DLD1 (cell line): Measurements from ENCODE around the gene PYGM.

Experiments
- in situ Hi-C: cut with HindIII; loops from 2 replicates; pipeline ENCODE4 v1.10.0; 2017; ENCODE audit warnings: low sequenced_read_pairs

The PYGM gene

DNA sequence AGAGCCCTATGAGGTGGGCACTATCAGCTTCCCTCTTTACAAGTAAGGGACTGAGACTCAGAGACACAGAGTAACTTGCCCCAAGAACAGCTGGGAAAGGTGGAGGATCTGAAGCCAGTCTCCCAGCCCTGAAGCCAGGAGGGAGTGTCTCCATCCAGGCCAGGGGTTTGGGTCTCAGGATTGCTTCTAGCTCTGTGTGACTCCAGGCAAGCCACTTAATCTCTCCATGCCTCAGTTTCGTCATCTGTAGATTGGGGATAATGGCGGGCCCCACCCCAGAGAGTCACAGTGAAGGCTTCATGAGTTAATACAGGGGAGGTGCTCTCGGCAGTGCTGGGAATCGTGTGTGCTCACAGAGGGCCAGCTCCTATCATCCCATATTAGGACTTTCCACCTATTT, 32.7 kb upstream of the PYGM start:
- in situ Hi-C loops, result no loop called here

DNA sequence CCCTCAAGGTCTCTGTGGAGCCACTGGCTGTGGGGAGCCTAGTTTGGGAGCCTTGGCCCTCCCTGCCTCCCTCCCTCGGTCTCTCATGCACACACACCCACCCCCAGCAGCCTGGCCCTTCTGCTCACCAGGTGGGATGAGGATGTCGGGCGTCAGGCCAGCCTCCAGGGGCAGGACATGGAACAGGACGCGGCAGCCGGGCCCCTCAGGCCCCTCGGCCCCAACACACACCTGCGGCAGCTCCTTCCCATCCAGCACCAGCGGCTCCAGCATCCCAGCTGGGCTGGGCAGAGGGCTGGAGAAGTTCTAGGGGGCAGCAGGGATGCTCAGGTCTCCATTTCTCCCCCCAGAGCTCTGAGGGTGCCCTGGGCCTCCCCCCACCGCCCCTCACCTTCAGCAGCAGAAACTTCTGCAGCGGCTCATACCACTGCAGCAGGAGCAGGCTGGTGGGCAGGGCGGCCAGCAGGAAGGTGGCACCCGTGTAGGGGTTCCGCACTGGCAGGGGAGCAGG, 32.1 kb upstream of the PYGM start:
- in situ Hi-C loops, result no loop called here

DNA sequence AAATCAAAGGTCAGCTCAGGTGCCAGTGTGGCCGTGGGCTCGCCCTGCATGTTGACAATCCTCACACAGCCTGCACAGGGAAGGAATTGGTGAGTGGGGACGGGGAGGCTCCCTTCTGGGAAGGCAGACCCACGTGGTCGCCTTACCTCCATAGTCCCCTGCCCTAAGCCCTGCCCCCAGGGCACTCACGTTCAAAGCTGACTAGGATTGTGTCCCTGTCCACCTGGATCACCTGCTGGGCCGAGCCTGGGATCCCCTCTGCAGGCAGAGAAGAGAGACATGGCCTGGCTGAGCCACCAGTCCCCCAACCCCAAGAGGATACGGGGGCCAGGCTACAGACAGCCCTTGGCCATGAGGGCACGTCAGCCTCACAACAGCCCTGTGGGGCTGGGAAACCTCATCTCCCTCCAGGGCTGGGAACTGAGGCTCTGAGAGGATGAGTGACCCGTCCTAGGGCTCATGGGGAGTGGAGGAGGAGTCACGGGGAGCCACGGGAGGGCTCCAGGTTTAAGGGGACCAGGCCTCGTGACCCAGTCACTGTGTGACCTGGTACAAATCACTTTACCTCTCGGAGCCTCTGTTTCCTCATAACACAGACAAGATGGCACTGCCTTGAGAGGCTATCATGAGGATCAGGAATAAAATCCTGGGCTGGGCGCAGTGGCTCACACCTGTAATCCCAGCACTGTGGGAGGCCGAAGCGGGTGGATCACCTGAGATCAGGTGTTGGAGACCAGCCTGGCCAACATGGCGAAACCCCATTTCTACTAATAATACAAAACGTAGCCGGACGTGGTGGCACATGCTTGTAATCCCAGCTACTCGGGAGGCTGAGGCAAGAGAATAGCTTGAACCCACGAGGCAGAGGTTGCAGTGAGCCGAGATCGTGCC, 30.7 kb upstream of the PYGM start:
- in situ Hi-C loops, result no loop called here

DNA sequence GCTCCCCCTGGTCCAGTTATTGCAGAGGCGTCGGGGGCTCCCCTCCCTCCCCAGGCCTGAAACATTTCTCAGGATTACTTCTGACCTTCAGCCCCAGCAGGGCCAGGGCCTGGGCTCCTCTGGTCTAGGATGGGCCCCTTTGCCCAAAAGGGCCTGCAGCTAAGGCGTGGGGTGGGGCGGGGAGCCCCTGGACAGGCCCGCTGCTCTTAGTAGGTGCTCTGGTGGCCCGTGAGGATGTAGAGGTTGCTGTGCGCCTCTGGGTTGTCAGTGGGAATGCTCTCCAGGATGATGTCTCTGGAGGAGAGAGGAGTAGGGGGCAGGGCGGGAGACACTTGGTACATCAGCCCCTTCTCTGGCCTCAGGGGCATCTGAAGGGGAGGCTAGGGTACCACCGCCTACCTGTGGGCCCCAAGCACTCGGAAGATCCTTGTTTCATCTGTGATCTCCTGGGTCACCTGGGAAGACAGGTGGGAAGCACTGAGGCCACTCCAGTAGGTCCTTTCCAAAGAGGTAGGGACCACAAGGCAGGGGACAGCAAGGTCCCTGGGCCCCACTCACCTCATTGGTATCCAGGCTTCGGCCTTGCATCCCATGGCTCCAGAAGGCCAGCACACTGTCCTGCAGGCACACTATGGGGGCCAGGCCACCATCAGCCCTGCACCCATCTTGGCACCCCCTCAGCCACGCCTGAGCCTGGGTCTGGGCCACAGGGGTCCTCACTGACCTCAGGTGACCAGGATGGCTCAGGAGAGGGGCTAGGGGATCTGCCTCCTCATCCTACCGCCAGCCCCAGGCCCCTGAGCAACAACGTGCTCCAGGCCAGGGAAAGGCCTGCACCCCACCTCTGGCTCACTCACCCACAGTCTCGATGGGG, 29.8 kb upstream of the PYGM start:
- in situ Hi-C loops, result no loop called here

DNA sequence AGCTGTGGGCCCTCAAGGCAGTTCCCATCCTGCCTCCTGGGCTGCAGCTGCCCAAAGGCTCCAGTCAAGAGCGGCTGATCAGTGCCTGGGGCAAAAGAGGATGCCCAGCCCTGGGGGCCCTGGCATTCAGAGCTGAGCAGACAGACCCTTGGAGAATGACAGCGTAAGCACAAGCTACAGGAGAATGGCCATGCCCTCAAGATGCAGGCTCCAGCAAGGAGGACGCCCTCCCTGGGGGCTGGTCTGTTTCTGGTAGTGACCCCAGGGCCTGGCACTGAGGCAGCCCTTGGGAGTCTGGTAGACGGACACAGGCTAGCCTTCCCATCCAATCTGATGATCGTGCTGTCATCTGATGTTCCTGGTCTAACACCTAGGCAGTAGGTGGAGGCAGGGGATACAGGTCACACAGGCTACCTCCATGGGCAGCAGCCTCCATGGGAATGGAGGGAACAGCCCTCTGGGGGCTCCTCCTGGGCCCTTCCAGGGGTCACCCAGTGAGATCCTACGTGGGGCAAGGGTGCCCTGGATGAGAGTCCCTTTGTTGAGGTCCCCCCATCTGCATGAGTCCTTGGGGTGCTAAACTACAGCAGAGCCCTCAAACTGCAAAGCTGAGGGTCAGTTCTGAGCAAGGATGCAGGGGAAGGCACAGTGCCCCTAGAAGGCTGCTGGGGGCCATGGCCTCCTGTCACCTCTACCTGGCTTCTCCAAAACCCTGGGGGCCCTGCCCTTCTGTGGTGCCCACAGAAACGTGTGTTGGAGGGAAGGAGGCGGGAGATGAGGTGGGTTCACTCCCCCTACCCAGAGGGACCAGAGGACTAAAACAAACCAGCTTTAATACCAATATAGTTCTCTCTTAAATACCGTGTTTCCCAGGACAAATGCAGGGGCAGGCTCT, 28.8 kb upstream of the PYGM start:
- in situ Hi-C loops, result no loop called here

DNA sequence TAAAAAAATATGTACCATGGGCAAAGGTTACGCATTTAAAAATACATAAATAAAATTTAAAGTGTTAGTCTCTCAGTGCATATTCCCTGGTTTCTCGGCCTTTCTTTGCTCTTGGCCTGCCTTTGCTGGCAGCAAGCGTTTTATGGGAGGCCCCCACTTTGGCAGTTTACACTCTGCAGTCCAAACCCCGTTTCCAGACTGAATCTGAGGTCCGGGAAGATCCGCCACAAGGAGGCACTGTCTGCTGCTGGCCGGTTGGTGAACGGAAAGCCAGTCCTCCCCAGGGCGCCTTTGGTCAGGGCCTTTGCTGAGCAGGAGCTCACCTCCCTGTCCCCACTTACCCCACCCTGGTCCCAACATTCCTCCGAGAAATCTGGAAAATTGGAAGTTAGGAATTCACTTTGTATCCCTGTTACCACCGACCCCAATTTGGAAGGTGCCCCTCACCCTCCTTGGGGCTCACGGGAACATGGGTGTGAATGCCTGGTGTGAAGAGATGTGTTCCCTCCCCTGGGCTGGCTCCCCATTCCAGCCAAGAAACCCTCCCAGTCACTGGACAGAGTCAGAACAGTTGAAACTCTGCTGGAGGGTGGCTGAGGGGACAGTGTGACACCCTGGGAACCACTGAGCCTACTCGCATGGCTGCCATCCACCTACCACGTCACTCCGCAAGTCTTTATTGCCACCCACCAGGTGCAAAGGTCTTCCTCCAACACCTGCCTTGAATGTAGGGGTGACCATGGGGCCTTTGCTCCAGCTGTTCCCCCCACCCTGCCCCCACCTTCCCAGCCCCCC, 27.9 kb upstream of the PYGM start:
- in situ Hi-C loops, result no loop called here

DNA sequence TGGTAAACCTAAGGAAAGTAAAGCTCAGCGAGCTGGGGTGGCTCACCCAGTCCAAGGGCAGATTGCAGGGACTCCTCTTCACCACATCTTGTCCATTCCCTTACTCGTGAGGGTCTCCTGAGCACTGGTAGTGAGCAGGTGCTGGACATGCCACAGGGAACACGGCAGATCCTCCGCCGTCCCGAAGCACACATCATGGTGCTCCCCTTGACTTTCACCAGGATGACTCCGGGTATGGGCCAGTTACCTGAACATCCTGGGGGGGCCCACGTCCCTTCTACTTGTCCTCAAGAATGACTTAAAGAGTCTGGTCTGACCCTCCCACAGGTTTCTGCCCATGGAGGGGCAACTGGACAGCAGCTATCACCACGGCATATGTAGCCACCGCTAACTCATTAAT, 26.5 kb upstream of the PYGM start:
- in situ Hi-C loops, result no loop called here

DNA sequence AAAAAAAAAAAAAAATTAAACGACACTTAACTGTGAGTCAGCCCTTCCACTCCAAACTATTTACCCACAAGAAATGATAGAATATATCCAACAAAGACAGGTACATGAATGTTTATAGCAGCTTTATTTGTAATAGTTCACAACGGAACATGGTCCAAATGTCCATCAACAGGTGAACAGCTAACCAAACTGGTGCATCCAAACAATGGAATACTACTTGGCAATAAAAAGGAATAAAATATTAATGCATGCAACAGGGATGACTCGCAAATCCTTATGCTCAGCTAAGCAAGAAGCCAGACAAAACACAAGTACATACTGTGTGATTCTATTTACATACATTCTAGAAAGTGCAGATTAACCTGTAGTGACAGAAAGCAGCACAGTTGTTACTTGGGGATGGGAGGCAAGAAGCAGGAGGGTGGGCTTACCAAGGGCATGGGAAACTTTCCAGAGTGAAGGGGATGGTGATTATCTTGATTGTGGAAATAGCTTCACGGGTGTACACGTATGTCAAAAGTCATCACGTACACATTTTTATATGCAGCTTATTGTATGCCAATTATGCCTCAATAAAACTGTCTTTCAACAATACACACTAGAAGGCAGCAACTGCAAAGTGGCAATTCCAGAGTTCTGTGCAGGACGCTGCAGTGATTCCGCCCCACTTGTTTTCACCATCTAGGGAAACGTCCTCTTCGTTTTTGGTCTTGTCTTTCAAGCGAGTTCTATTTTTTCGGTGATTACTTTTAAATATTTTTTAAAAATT, 25.2 kb upstream of the PYGM start:
- in situ Hi-C loops, result no loop called here

DNA sequence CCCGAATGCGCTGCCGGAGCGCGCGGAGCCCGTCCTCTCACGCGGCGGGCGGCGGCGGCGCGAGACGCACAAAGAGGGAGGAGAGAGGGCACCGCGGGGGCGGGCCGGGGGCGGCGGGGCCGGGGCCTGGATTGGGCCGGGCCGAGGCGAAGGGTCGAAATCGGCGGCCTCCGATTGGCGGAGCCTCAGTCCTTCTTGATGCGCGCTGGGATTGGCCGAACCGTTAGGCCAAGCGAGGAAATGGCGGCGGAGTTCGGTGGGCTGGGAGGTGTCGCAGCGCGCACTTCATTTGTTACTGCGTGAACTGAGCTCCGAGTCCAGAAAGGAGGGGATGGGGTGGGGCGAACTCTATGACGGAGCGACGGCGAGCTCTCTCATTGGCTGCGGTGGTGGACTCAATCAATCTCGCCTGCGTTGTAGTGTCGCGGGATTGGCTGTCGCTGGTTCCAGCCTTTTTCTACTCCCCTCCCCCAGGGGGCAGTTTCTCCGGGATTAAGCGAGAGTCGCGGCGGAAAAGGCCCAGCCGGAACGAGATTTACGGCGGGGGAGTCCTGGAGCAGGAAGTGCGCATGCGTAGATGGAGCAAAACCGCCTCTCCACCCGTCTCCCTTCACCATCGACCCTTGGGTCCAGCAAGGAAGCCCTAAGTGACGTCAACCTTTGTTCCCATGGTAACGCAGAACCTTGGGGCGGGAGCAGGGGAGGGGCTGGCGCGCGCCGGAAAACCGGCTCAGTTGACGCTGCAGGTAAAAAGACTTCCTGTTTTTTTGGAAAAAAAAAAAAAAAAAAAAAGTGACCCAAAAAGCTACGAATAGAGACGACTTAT, 18.9 kb upstream of the PYGM start, which contains the start of gene SF1:
Gene SF1 (minus strand): TSS at position 70 of the 826 bp plus-strand sequence. CDS start 150 bp downstream, outside the sequence.
- in situ Hi-C loops, result no loop called here

DNA sequence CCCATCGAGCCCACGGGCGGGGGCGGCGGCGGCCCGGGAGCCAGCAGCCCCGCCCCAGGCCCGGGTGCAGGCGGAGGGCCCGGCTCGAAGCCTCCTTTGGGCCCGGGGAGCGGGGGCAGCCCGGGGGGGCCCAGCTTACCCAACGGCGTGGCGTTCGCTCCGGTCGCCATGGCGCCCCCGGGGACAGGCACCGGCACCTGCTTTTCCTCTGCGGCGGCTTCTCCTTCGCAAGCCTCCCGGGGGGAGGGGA, 18.4 kb upstream of the PYGM start:
- in situ Hi-C loops, result no loop called here

DNA sequence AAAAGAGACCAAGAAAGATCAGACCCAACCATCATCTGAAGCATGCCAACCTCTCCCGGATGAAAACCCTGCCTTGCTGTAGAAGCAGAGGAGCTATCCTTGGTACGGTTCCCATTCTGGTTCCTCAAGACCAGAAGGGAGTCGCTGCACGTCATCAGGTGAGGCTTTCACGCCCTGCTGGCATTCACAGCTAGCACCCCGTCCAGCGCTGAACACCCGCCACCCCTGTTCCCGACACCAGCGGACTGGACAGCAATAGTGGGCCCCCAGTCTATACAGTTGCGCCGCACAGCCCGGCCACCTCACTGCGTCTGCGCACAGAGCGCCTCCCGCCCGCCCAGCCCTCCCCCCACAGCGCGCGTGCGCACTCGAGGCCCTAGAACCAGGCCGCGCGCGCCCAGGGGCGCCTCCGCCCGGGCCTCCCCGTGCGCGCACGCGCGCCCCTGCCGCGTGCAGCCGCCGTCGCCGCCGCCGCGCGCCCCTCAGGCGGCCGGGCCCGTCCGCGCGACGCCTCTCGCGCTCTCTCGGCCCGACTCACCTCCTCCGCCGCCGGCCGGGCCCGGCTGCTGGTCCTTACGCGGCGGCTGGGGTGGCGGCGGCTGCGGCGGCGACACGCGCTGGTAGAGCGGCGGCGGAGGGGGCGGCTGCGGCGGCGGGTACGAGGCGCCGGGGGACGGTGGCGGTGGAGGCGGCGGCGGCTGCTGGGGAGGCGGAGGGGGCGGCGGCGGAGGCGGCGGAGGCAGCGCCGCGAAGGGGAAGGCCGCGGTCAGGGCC, 17.9 kb upstream of the PYGM start:
- in situ Hi-C loops, result no loop called here

DNA sequence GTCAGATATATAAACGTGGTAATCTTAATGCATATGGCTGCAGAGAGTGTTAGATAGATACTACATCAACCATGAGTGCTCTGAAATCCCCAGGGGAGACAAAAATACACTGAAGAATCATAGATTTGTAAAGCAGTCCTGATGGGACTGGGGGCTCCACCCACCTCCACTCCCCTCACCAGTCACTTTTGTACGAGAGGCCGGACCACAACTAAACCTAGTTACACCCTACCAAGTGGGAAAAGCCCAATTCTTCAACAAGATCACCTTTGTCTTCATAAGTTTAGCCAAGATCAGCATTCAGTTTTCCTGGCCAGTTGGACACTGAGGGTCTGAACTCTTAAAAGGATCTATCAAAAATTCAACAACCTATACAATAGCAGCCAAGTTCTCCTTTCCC, 17.1 kb upstream of the PYGM start:
- in situ Hi-C loops, result no loop called here

DNA sequence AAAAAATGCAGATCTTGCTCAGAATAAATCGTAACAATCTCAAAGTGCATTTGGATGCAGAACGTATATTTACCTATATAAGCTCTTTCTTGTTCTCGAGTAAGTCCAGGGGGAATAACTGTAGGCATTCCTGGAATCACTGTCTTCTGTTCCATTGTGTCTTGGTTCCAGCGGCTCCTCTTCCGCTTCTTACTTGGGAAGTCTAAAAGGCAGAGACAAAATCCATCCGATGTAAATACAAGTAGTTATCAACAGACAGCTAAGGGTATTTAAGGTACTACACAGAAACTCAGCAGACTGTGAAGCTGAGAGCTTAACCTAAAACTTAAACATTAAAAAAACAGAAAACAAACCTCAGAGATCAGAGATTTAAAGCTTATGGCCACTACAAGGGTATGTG, 16.7 kb upstream of the PYGM start:
- in situ Hi-C loops, result no loop called here

DNA sequence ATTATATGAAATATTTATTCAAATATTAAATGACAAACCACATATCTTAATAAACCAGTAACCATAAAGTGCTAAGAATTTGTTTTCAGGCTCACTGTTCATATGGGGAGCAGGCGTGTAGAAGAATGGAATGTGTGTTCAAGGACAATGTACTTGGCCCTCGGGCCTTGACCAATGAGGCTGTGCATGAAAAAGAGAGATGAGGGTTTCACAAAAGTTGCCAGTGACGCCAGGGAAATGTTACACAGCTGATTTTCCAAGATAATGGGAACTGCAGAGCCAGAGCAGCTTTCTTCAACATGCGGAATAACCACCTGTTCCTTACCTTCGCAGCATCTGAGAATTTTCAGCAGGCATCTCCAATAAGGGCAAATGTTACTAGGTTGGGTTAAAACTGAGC, 14.4 kb upstream of the PYGM start:
- in situ Hi-C loops, result no loop called here

DNA sequence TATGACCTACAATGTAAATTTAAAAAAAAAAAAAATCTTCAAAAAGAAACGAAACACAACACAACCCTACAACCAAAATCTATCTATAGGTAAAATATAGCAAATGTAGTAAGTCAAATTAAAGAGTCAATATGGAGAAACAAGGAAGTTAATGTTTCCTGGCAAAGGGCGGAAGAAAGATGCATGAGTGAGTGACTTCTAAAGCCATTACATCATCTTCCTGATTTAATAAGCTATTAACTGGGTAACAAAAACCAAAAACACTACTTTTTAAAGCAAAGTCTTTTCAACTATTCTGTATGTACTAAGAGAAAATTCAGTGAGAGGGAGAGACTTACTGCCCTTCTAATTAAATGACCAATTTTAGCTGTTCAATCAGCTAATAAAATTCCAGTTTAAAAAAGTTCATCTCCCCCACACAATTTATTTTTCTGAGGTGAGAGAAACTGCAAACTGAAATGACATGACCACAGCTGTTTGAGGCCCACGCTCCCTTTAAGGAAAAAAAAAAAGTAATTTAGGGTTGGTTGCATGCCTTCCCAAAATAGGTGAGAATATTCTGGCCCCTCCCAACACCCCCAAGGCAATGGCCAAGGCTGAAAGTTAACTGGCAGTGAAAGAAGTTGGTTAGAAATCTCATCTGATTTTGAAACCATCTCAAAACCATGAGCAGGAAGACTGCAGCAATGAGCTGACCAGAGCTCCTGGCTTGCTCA, 12.7 kb upstream of the PYGM start:
- in situ Hi-C loops, result no loop called here

DNA sequence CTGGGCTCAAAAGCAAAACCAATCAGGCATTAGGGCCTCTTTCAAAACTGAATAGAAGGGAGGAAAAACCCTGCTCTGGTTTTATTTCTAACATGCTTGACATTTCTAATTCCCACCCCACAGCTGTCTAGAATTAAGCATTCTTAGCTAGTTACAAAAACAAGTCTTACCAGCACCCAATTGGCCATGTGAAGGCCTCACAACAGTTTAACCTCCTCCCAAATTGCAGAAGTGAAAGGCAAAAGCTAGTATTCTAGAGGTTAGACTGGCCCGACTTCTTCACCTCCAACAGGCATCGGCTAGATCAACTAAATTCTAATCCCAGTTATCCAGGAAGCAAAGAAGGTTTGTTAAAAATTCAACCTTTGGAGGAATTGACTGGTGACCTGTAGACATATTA, 12.1 kb upstream of the PYGM start:
- in situ Hi-C loops, result no loop called here

DNA sequence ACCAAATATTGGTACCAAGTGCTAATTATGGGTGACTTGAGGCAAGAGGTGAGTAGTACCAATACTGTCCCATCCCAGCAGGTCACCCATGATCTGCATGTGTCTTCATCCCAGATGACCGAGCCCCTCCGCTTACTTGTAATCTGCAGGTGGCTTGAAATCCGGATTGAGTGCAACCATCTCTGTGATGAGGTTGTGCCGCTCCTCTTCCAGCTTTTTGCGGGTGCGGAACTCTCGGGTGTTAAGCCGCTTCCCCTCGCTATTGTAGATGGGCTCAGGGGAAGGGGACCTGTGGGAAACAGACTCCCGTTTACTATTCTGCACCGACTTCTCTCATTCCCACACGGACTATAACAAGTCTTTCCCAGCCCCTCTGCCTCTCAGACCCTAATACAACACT, 10.3 kb upstream of the PYGM start:
- in situ Hi-C loops, result no loop called here
